ENCODE results near the gene EPHB6. TPM values are rescaled to one million over a fixed set of nuclear protein-coding genes. Genes with fewer than 3 reads are reported as not detected.
A peak's percentile ranks its signal among the peaks of the same experiment; 100 is the strongest.

The EPHB6 gene
- total RNA-seq, 4 donors from 2014 or later = 0.53 to 19.0 (median 5.5) TPM

DNA sequence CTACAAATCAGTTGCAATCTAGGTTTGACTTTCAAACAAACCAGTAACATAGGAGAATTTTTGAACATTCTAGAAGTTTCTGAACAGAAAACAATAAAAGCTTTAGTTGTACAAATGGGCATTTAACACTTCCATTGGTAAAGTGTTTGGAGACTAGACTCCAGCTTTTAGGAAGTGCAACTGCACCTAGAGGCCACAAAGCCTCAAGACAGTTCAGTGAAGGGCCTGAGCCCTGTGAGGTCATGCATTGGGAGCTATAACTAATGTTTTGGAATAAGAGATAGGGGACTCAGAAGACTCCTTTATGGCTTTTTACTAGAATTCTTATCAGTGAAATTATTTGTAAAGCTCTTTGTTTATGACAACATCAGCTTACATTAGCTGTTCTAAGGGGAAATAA, 3.0 kb upstream of the EPHB6 start:
- Histone ChIP-seq H3K4me1 (peaks cover 0 to 19% (median 4%) of the 10 kb centered on the region in 4 donors), H3K36me3 (no peaks in the 10 kb centered on the region), H3K9me3 (no peaks in the 10 kb centered on the region), H3K27ac (no peak overlapping the region), H3K4me3 (no peak overlapping the region), H3K27me3 (no peaks in the 10 kb centered on the region)
- DNase-seq = no peak
- TF ChIP-seq, protein P1, sequence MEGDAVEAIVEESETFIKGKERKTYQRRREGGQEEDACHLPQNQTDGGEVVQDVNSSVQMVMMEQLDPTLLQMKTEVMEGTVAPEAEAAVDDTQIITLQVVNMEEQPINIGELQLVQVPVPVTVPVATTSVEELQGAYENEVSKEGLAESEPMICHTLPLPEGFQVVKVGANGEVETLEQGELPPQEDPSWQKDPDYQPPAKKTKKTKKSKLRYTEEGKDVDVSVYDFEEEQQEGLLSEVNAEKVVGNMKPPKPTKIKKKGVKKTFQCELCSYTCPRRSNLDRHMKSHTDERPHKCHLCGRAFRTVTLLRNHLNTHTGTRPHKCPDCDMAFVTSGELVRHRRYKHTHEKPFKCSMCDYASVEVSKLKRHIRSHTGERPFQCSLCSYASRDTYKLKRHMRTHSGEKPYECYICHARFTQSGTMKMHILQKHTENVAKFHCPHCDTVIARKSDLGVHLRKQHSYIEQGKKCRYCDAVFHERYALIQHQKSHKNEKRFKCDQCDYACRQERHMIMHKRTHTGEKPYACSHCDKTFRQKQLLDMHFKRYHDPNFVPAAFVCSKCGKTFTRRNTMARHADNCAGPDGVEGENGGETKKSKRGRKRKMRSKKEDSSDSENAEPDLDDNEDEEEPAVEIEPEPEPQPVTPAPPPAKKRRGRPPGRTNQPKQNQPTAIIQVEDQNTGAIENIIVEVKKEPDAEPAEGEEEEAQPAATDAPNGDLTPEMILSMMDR (IDR thresholded peaks at IDR 0.05) = no peak
- no peak for TF ChIP-seq POLR2A (IDR thresholded peaks at IDR 0.05)

GRCh38 chr7:142853739-142854371, 1.0 kb upstream of the EPHB6 start:
- Histone ChIP-seq H3K4me1 (peaks cover 0 to 19% (median 4%) of the 10 kb centered on the region in 4 donors), H3K4me3 (peak overlapping the region; percentile 57 to 79 (median 64)), H3K36me3 (no peaks in the 10 kb centered on the region), H3K27ac (peak overlapping the region; percentile 42 to 90 (median 62)), H3K9me3 (no peaks in the 10 kb centered on the region), H3K27me3 (no peaks in the 10 kb centered on the region)
- TF ChIP-seq POLR2A (IDR thresholded peaks at IDR 0.05) = no peak
- TF ChIP-seq, protein P1 (IDR thresholded peaks at IDR 0.05) = peak; percentile 59 to 81 (median 70)
- peak; percentile 70 to 83 (median 72) for DNase-seq

DNA sequence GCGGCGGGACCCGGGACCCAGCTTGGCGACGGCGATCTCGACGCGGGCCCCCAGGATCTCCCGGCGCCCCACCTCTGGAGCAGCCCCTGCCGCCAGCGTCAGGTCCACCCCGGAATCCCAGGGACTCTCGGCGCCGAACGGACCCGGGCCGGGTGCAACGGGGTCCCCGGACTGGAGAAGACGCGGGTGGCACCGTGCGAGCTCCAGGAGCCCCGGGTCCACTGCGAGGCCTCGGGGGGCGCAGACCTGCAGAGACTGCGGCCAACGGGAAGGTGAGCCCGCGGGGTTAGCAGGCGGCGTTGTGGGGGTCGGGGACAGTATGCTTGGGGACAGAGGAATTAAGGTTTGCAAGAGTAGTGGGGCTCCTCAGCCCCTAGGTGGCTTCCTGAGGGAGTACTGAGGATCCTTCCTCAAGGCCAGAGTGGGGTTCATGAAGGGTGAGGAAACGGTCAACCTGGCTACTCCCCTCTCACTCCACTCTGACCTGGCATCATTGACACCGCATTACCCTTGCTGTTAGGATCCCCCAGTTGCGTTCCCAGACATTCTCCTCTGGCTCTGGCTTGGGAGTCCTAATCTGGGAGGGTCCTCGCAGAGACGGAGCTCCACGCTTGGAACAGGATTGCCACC, 353 bp downstream of the EPHB6 start:
- Histone ChIP-seq H3K9me3 (no peaks in the 10 kb centered on the region), H3K27me3 (no peaks in the 10 kb centered on the region), H3K36me3 (no peaks in the 10 kb centered on the region), H3K4me3 (peak overlapping the region; percentile 57 to 79 (median 64)), H3K4me1 (peaks cover 0 to 19% (median 4%) of the 10 kb centered on the region in 4 donors), H3K27ac (peak overlapping the region; percentile 42 to 90 (median 62))
- peak in 1 of 3 donors; percentile 43 for DNase-seq
- no peak for TF ChIP-seq POLR2A (IDR thresholded peaks at IDR 0.05)
- TF ChIP-seq, protein P1 (IDR thresholded peaks at IDR 0.05) = no peak

DNA sequence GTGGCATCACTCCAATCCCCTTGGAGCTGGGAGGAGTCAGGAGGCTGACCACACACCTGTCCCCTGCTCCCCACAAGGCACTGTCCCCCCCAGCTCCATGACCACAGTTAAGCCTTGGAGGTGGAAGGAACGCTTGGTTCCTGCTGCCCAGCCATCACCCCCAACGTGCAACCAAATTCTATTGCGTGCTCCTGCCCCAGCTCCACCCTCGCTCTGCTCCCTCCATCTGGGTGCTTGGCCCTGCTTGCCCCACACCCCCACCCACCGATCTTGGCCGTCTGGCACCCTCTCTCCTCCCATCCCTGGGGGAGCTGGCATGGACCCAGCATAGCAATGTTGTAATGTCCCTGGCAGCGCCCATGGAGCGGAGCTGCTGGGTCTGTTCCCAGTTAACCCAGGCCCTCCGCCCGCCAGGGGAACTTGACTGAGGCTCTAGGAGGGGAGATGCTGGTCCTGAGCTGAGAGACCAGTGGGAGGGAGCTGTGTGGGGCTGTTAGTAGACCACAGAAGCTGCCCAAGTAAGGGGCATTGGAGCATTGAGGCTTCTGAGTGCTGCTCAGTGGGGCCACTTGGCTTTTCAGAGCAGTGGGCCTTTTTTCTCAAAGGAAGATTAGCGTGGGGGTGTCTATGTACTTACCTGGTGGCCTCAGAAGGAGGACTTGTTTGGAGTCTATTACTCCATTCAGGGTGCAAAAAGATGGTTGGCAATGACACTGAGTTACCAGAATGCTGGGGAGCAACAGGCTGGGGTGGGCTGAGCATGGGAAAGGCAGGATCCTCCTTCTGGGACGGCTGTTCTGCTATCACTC, 1.1 kb downstream of the EPHB6 start:
- Histone ChIP-seq H3K9me3 (no peaks in the 10 kb centered on the region), H3K27me3 (no peaks in the 10 kb centered on the region), H3K4me3 (peak overlapping the region; percentile 6 to 79 (median 62)), H3K27ac (peak overlapping the region in 1 of 4 donors; percentile 90), H3K36me3 (no peaks in the 10 kb centered on the region), H3K4me1 (peaks cover 0 to 19% (median 4%) of the 10 kb centered on the region in 4 donors)
- DNase-seq = peak in 1 of 3 donors; percentile 53
- no peak for TF ChIP-seq POLR2A (IDR thresholded peaks at IDR 0.05)
- TF ChIP-seq, protein P1 (IDR thresholded peaks at IDR 0.05) = no peak

GRCh38 chr7:142856565-142857245, 1.8 kb downstream of the EPHB6 start:
- TF ChIP-seq, protein P1 (IDR thresholded peaks at IDR 0.05) = no peak
- TF ChIP-seq POLR2A (IDR thresholded peaks at IDR 0.05) = no peak
- H3K4me1 ChIP-seq = peaks cover 0 to 19% (median 4%) of the 10 kb centered on the region in 4 donors
- no peak overlapping the region for H3K4me3 ChIP-seq
- no peaks in the 10 kb centered on the region for H3K27me3 ChIP-seq
- no peak for DNase-seq
- no peaks in the 10 kb centered on the region for H3K36me3 ChIP-seq
- no peaks in the 10 kb centered on the region for H3K9me3 ChIP-seq
- no peak overlapping the region for H3K27ac ChIP-seq
